Psoas muscle (tissue), 8 donors: ENCODE data around the gene SH3GL1. TPM values are rescaled to one million over a fixed set of nuclear protein-coding genes. Genes with fewer than 3 reads are reported as not detected.

Experiments used
- ATAC-seq, 4 donors: fragments of 200-7000 bp; cut with Tn5 transposase; one replicate each; pipeline ENCODE4 v1.9.1; 2020; ENCODE audit warnings: moderate library complexity in 3 of 4, mild to moderate bottlenecking in 2 of 4
- DNase-seq, 2 donors: peaks; one replicate each; pipeline ENCODE4 v3.0.0-alpha.2; 2020
- H3K27ac ChIP-seq: fragments of 200-600 bp; one replicate; pipeline ENCODE4 v1.8.0; 2022
- H3K27me3 ChIP-seq, 3 donors: fragments of 200-600 bp in 1 of 3; one replicate each; pipeline versions ENCODE4 v1.6.1 to v1.8.0; 2013 to 2022; ENCODE audit warnings: low read length in 2 of 3, mild to moderate bottlenecking in 2 of 3, moderate library complexity in 1 of 3; ENCODE audit not compliant: insufficient read depth in 3 of 3
- H3K36me3 ChIP-seq, 2 donors: fragments of 200-600 bp in 1 of 2; one replicate each; pipeline versions ENCODE4 v1.6.1 to v1.8.0; 2013 to 2022; ENCODE audit warnings: low read depth in 1 of 2, mild to moderate bottlenecking in 1 of 2, moderate library complexity in 1 of 2; ENCODE audit not compliant: insufficient read depth in 1 of 2
- H3K4me1 ChIP-seq: fragments of 200-600 bp; one replicate; pipeline ENCODE4 v1.8.0; 2022
- H3K4me3 ChIP-seq: fragments of 200-600 bp; one replicate; pipeline ENCODE4 v1.8.0; 2022; ENCODE audit warnings: mild to moderate bottlenecking
- H3K9me3 ChIP-seq: fragments of 200-600 bp; one replicate; pipeline ENCODE4 v1.8.0; 2022
- CTCF ChIP-seq: fragments of 200-600 bp; IDR thresholded peaks from one replicate; pipeline ENCODE4 v1.8.0; 2022; ENCODE audit warnings: antibody characterized with exemption
- WGBS, 3 donors: extraction: QIAGEN DNeasy Blood & Tissue Kit; methylation state at CpG; one replicate each; pipeline versions ENCODE4 v1.1.6 to v1.1.7; 2013; 5-methylcytosine and 5-hydroxymethylcytosine counted together
- intact Hi-C, 2 donors: fragments of 100-400 bp; cut with DNase I; formaldehyde crosslinking; loops; one replicate each; pipeline versions ENCODE4 v1.11.0 to v1.14.2; 2022
- polyA plus RNA-seq, 3 donors: library from polyadenylated mRNA; stranded (reverse); fragments of 200-250 nt; gene quantifications; one replicate each; pipeline ENCODE4 v1.2.3, GENCODE V29; 2013
- total RNA-seq, 4 donors: library from RNA; stranded (reverse); fragmentation: NEBNext Ultra II Directional in 2 of 4; extraction: Animal tissue kit (Norgen Biotek cat#: 25700) in 2 of 4; gene quantifications; one replicate each; pipeline versions ENCODE4 v1.2.1 to v1.2.4, GENCODE V29; 2021 to 2023
- donor health status: healthy with polysubstance abuse.
- donor health status: DM: no; HTN: no; CAD: no; lungs with moderate emphysema.
- donor health status: Bipolar disorder and iron deficiency.
- donor health status: healthy.
- donor health status: DM: yes; HTN: yes; CAD: no.
- donor health status: DM: no; HTN: no; CAD: no.
- donor health status: DM: no; HTN: no; CAD: no.
- donor health status: DM: yes; HTN: yes; CAD: no.

The SH3GL1 gene
- total and polyA plus RNA-seq, 7 donors: 16.0 to 85.6 (median 23.3) TPM

- H3K27ac ChIP-seq: peak overlapping the region; percentile 85
- H3K27me3 ChIP-seq: no peaks in the 10 kb centered on the region
- ATAC-seq: peak in 2 of 4 donors; percentile 0 to 13
- DNase-seq: peak in 1 of 2 donors; percentile 16
- H3K9me3 ChIP-seq: no peaks in the 10 kb centered on the region
- no peak overlapping the region for H3K4me3 ChIP-seq
- TF ChIP-seq CTCF: no peak
- WGBS, 3 donors: 70 to 79% (median 70%) methylated on average over 27 to 30 of the region's 30 CpGs
- H3K4me1 ChIP-seq: peaks cover 15% of the 10 kb centered on the region
- peaks cover 2 to 96% of the 10 kb centered on the region in 2 donors for H3K36me3 ChIP-seq
- intact Hi-C loops: no loop called here
These were observed 48.0 kb upstream of the SH3GL1 start for GRCh38 chr19:4448147-4448985.

GRCh38 chr19:4447327-4448146, 47.2 kb upstream of the SH3GL1 start:
- no peak for DNase-seq
- H3K27me3 ChIP-seq: no peaks in the 10 kb centered on the region
- H3K27ac ChIP-seq: peak overlapping the region; percentile 85
- peaks cover 2 to 87% of the 10 kb centered on the region in 2 donors for H3K36me3 ChIP-seq
- H3K4me3 ChIP-seq: no peak overlapping the region
- no peak for TF ChIP-seq CTCF
- no peaks in the 10 kb centered on the region for H3K9me3 ChIP-seq
- no peak for ATAC-seq
- peaks cover 15% of the 10 kb centered on the region for H3K4me1 ChIP-seq
- intact Hi-C loops: no loop called here
- 90 to 92% (median 91%) methylated on average over 27 to 28 of the region's 28 CpGs for WGBS, 3 donors

- H3K4me3 ChIP-seq: no peak overlapping the region
- DNase-seq (no peak), ATAC-seq (no peak)
- TF ChIP-seq CTCF: no peak
- H3K27ac ChIP-seq: no peak overlapping the region
- H3K27me3 ChIP-seq: no peaks in the 10 kb centered on the region
- no peaks in the 10 kb centered on the region for H3K9me3 ChIP-seq
- H3K36me3 ChIP-seq: peaks cover 2 to 80% of the 10 kb centered on the region in 2 donors
- peaks cover 15% of the 10 kb centered on the region for H3K4me1 ChIP-seq
- intact Hi-C loops: no loop called here
- WGBS, 3 donors: 64 to 73% (median 69%) methylated on average over 15 of the region's 15 CpGs
These were observed 46.4 kb upstream of the SH3GL1 start for GRCh38 chr19:4446704-4447200.

GRCh38 chr19:4445963-4446703, 45.8 kb upstream of the SH3GL1 start:
- intact Hi-C loops: no loop called here
- Histone ChIP-seq H3K36me3 (peaks cover 2 to 73% of the 10 kb centered on the region in 2 donors), H3K4me3 (no peak overlapping the region), H3K27me3 (no peaks in the 10 kb centered on the region), H3K27ac (no peak overlapping the region), H3K4me1 (peaks cover 15% of the 10 kb centered on the region), H3K9me3 (no peaks in the 10 kb centered on the region)
- 89 to 91% (median 91%) methylated on average over 58 of the region's 58 CpGs for WGBS, 3 donors
- TF ChIP-seq CTCF: no peak
- DNase-seq: peak in 1 of 2 donors; percentile 21
- no peak for ATAC-seq
